Lower leg skin (tissue), 4 donors: ENCODE data around the gene ARHGEF33. TPM values are rescaled to one million over a fixed set of nuclear protein-coding genes. Genes with fewer than 3 reads are reported as not detected.

Experiments
- DNase-seq, 2 donors: peaks; one replicate each; pipeline ENCODE4 v3.0.0-alpha.2; 2019; ENCODE audit warnings: low spot score in 2 of 2
- H3K4me3 ChIP-seq: fragments of 200-600 bp; sonication (generic); 2 replicates; pipeline ENCODE4 v1.5.1; 2017; ENCODE audit warnings: mild to moderate bottlenecking, low read depth; ENCODE audit not compliant: poor library complexity, severe bottlenecking
- POLR2A ChIP-seq, 2 donors: fragments of 450-650 bp; IDR thresholded peaks; one replicate each; pipeline ENCODE4 v1.6.1; 2016 to 2017; ENCODE audit warnings: antibody characterized with exemption in 2 of 2, mild to moderate bottlenecking in 1 of 2, moderate library complexity in 1 of 2
- WGBS, 2 donors: methylation state at CpG; one replicate each; pipeline ENCODE4 v1.1.5; 2018; 5-methylcytosine and 5-hydroxymethylcytosine counted together
- intact Hi-C: fragments of 100-400 bp; cut with DNase I; formaldehyde crosslinking; loops from one replicate; pipeline ENCODE4 v1.15.0; 2023; ENCODE audit warnings: low total_unique reads
- total RNA-seq, 4 donors: library from RNA; depleted of rRNA; stranded (reverse); fragments of >200 nt; gene quantifications; one replicate each; pipeline ENCODE4 v1.1.0, GENCODE V29; 2016
- TF ChIP-seq, protein P1 (sequence below), 3 donors: fragments of 450-650 bp; IDR thresholded peaks; one replicate each; pipeline ENCODE4 v1.5.1; 2016; ENCODE audit warnings: antibody characterized with exemption in 3 of 3, mild to moderate bottlenecking in 3 of 3, moderate library complexity in 2 of 3

Gene ARHGEF33
- total RNA-seq, 4 donors from 2014 or later = 0.13 to 1.4 (median 0.66) TPM

DNA sequence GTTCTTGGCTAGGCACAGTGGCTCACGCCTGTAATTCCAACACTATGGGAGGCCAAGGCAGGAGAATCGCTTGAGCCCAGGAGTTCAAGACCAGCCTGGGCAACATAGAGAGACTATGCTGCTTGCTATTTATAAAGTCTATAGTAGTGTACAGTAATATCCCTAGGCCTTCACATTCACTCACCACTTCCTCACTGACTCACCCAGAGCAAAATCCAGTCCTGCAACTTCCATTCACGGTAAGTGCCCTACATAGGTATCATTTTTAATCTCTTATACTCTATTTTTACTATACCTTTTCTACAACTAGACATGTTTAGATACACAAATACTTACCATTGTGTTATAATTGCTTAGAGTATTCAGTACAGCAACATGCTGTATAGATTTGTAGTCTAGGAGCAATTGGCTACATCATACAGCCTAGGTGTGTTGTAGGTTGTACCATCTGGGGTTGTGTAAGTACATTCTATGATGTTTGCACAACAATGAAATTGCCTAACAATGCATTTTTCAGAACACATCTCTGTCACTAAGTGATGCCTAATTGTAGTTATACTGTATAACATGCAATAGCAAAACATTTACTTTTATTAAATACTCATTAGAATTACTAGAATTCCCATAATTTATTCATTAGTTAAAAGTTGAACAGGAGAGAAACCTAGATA, 22.8 kb upstream of the ARHGEF33 start:
- no peak for DNase-seq
- WGBS, 2 donors = 82 to 89% methylated on average over 3 of the region's 3 CpGs
- TF ChIP-seq, protein P1, sequence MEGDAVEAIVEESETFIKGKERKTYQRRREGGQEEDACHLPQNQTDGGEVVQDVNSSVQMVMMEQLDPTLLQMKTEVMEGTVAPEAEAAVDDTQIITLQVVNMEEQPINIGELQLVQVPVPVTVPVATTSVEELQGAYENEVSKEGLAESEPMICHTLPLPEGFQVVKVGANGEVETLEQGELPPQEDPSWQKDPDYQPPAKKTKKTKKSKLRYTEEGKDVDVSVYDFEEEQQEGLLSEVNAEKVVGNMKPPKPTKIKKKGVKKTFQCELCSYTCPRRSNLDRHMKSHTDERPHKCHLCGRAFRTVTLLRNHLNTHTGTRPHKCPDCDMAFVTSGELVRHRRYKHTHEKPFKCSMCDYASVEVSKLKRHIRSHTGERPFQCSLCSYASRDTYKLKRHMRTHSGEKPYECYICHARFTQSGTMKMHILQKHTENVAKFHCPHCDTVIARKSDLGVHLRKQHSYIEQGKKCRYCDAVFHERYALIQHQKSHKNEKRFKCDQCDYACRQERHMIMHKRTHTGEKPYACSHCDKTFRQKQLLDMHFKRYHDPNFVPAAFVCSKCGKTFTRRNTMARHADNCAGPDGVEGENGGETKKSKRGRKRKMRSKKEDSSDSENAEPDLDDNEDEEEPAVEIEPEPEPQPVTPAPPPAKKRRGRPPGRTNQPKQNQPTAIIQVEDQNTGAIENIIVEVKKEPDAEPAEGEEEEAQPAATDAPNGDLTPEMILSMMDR (IDR thresholded peaks at IDR 0.05) = no peak
- no peak for TF ChIP-seq POLR2A (IDR thresholded peaks at IDR 0.05)
- no peak overlapping the region for H3K4me3 ChIP-seq
- intact Hi-C loops = no loop called here

- WGBS, 2 donors = 97 to 99% methylated on average over 3 of the region's 3 CpGs
- DNase-seq = no peak
- TF ChIP-seq, protein P1 (IDR thresholded peaks at IDR 0.05) = no peak
- no peak for TF ChIP-seq POLR2A (IDR thresholded peaks at IDR 0.05)
- intact Hi-C loops = no loop called here
- H3K4me3 ChIP-seq = no peak overlapping the region
These were observed 18.2 kb upstream of the ARHGEF33 start for GRCh38 chr2:38871432-38871831.

GRCh38 chr2:38873763-38874162, 15.9 kb upstream of the ARHGEF33 start:
- intact Hi-C loops = no loop called here
- 76% methylated on average over 5 of the region's 5 CpGs for WGBS, 2 donors
- no peak for TF ChIP-seq POLR2A (IDR thresholded peaks at IDR 0.05)
- TF ChIP-seq, protein P1 (IDR thresholded peaks at IDR 0.05) = no peak

DNA sequence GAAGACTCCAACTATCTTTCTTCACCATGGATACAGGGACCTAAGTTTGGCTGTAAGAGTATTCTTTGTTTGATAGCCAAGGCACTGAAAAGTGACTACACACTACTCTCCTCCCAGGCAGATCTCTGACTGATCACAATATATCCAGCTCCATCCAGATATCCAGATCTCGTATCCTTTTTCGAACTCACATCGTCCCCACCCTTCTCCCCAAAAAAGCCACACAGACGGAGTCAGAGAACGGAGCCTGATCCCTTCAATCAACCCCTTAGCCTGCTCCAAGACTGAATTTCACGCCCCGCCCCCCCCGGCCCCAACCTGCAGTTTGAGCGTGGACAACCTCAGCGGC, 14.5 kb upstream of the ARHGEF33 start:
- WGBS, 2 donors = 0 to 1% methylated on average over 10 of the region's 10 CpGs
- no peak for DNase-seq
- intact Hi-C loops = no loop called here
- TF ChIP-seq, protein P1 (IDR thresholded peaks at IDR 0.05) = no peak
- TF ChIP-seq POLR2A (IDR thresholded peaks at IDR 0.05) = no peak
- H3K4me3 ChIP-seq = peak overlapping the region; percentile 71

More at GRCh38 chr2:38873763-38874162, 15.9 kb upstream of the ARHGEF33 start:
- no peak for DNase-seq
- H3K4me3 ChIP-seq = no peak overlapping the region

GRCh38 chr2:38875576-38876367, 13.9 kb upstream of the ARHGEF33 start, which contains the start of the genes DHX57 and MORN2:
DHX57 (minus strand) TSS chr2:38875934; CDS start chr2:38868405, 7,529 bp downstream.
MORN2 (plus strand) TSS chr2:38875976.
- WGBS, 2 donors = 1% methylated on average over 20 to 43 of the region's 52 CpGs
- intact Hi-C loops = no loop called here
- TF ChIP-seq POLR2A (IDR thresholded peaks at IDR 0.05) = no peak
- TF ChIP-seq, protein P1 (IDR thresholded peaks at IDR 0.05) = no peak
- H3K4me3 ChIP-seq = peak within 1 kb of the TSS; percentile 71
- peak; percentile 83 to 97 for DNase-seq
